Ovary (tissue), 3 donors: ENCODE results near the gene MFNG.

Experiments used
- CTCF ChIP-seq, 3 donors: fragments of 450-650 bp in 2 of 3; fragments of 200-600 bp in 1 of 3; IDR thresholded peaks; one replicate each; pipeline versions ENCODE4 v1.5.1 to v1.8.0; 2016 to 2022; ENCODE audit warnings: antibody characterized with exemption in 3 of 3, mild to moderate bottlenecking in 1 of 3
- POLR2A ChIP-seq: fragments of 450-650 bp; IDR thresholded peaks from one replicate; pipeline ENCODE4 v1.6.1; 2017; ENCODE audit warnings: antibody characterized with exemption, mild to moderate bottlenecking, moderate library complexity
- donor health status: DM: no; HTN: no; CAD: no.

- TF ChIP-seq CTCF (IDR thresholded peaks at IDR 0.05), result no peak
- TF ChIP-seq POLR2A, result no peak
Measured at GRCh38 chr22:37445501-37445900, 40.7 kb downstream of the MFNG start.
